NCI-H2196 (cell line): ENCODE results near the gene RAC2.

Experiments
- DNase-seq: peaks from one replicate; lab custom pipeline; 2025; ENCODE audit not compliant: unreplicated experiment; lab: John Stamatoyannopoulos, UW

Gene RAC2

DNA sequence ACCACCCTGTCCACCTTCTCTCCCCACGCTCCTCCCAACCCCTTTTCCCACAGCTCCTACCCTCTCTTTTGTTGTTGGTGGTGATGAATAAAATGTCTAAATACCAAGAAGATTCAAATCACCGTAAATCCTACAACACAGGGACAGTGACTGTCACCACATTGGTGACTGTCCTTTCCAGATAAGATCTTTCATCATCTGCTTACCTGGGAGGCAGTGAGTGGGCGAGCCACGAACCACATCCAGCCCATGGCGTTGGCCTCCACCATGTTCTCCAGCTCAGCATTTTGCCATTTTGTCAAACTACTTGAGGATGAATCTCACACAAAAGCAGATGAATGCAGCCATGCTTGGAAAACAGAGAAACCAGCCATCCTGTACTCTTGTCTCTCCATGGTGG, 31.6 kb upstream of the RAC2 start:
- no peak for DNase-seq

DNA sequence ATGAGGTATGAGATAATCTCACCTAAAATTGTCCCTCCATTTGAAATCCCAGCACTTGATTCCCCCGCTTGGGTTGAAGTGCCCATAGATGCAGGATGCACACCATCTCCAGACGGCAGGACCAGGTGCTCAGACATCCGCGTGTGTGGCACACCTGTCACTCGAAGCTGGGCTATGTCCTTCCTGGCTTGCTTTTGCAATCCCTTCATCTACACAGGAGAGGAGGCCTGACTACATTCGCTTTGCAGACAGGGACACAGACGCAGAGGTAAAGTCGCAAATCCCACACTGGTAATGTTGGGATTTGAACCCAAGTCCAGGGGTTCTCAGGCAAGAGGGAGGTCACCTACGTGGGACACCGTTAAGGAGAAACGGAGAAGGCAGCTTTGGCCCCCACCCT, 31.1 kb upstream of the RAC2 start:
- DNase-seq: no peak

DNA sequence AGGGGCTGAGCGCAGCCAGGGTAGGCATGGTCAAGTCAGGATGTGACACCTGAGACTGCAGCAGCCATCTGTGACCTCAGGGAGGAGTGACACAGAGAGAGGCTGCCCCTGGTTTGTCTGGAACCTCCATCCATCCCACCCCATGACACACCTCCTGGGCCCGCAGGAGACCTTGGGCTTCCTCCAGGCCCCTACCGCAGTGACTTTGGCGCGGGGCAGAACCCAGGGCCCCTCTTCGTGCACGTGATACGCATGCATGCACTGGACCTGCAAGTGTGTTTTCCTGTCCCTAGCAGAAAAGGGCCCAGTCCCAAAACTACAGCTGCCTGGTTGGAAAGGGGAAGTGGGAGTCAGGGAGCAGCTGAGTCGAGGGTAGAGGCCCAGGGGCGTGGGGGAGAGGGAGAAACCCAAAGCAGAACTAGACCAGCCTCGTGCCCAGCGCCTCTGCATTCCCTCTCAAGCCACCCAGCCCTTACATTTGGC, 30.4 kb upstream of the RAC2 start:
- DNase-seq: no peak

DNA sequence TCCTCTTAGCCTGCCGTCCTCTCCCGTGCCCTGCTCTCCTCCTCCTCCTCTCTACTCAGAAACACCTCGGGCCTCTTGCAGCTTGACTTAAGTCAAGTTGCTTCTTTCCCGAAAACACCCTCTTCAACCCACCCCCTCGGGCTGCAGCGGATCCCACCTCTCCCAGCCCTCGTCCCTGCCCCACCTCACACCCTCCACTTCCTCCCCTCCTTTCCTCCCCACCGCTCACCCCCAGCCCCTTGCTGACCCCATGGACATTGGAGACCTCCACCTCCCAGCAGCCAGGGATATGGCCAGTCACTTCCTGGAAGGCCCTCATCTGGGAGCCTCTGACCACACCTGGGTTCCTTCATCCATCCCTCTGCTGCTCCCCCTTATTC, 29.8 kb upstream of the RAC2 start:
- DNase-seq: no peak

DNA sequence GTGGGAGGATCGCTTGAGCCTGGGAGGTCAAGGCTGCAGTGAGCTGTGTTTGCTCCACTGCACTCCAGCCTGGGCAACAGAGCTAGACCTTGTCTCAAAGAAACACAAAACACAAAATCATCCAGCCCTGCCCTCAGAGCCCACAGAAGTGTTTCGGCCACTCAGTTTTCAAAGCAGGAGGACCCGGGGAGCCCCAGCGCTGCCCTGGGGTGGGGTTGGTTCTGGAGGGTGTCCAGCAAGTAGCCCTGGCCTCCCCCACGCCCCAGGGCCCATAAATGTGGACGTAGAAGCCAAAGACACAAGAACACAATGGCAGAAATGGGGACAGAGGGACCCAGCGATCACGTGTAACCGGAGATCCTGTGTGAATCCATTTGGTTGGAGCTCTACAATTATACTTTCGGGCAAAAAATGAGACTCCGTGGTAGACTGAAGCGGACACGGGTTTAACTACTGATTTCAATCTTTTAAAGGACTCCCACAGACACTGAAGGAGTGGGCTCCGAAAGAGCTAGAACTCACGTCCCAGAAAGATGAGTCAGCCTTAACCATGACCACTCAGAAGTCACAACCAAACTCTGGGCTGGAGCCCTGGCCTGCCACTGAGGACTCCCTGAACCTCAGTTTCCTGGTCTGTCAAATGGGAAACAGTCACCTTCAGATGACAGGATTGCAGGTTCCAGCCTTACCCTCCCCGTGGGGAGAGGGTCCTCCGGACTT, 29.2 kb upstream of the RAC2 start:
- DNase-seq: no peak

DNA sequence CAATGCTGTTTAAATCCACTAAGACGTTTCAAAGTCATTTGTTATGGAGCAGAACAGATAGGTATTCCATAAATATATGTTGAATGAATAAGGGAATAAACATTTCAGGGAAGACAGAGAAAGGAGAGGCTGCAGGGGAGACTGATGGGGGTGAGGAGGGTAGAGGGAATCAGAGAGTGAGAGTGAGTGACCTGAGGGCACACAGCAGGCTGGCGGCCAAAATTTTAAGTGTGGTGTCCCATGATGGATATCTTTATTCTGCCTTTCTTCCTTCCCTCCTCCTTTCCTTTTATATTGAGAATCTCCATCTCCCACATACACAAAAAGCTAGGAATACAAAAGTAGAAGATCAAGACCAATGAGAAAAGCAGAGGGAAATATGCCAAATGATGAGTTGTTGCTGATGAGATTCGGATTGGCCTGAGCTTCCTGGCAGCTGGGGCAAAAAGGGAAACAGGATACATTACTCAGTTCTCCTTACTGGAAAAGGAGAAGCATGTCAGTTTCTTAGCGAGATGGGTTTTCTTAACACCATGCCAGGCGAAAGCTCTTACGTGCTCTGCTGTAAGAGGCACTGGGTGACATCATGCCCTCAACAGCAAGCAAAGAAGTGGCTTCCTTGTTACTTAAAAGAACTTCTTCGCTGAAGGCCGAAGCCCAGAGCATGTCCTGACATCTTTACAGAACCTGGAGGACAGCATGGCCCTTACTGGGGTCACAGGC, 27.0 kb upstream of the RAC2 start:
- no peak for DNase-seq

DNA sequence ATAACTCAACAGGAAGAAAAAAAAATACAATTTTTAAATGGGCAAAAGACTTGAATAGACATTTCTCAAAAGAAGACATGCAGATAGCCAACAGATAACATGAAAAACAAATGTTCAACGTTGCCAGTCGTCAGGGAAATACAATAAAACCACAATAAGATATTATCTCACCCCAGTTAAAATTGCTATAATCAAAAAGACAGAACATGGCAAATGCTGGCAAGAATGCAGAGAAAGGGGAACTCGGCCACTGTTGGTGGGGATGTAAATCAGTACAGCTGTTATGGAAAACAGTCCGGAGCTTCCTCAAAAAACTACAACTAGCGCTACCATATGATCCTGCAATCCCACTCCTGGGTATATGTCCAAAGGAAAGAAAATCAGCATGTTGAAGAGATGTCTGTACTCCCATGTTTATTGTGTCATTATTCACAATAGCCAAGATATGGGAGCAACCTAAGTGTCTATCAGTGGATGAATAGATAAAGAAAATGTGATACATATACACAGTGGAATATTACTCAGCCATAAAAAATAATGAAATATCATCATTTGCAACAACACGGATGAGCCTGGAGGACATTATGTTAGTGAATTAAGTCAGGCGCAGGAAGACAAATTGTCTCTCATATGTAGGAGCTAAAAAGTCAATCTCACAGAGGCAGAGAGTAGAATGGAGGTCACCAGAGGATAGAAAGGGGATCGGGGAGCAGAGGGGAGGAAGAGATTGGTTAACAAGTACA, 26.0 kb upstream of the RAC2 start:
- no peak for DNase-seq

DNA sequence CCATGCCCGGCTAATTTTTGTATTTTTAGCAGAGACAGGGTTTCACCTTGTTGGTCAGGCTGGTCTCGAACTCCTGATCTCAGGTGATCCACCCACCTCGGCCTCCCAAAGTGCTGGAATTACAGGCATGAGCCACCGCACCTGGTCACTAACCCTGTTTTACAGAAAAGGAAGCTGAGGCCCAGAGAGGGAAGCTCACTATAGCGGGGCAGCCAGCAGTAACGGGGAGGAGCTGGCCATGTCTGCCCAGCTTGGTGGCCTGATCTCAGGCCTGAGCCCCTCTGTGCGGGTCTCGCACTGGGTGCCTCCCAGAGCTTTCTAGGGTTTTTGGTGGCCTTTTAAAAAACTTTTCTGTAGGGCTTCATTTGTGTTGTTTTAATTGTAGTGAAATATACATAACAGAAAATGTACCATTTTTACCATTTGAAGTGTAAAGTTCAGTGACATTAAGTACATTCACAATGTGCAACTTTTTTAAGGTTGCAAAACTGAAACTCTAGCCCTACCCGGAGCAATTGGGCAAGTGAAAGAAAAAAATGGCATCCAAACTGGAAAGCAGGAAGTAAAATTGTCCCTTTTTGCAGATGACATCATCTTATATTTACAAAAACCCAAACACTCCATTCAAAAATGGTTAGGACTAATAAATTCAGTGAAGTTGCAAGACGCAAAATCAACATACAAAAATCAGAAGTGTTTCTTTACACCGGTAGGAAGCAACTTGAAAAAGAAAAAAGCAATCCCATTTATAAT, 23.8 kb upstream of the RAC2 start:
- no peak for DNase-seq

DNA sequence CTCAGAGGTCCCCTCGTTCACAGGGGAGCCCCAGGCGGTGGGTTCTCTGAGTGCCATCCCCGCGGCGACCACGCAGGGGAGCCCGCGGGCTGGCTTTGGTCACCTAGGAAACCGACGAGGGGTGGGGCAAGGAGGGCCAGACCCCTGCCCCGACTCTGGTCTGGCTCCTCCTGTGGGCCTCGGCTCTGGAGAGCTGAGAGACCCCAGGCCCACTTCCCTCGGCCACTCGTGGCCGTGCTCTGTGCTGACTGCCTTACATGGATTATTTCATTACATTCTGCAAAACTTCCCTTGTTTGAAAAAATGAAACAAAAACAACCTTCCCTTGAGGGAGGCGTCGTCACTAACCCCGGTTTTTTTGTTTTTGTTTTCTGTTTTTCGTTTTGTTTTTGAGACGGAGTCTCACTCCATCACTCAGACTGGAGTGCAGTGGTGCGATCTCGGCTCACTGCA, 23.1 kb upstream of the RAC2 start:
- peak; percentile 22 for DNase-seq

DNA sequence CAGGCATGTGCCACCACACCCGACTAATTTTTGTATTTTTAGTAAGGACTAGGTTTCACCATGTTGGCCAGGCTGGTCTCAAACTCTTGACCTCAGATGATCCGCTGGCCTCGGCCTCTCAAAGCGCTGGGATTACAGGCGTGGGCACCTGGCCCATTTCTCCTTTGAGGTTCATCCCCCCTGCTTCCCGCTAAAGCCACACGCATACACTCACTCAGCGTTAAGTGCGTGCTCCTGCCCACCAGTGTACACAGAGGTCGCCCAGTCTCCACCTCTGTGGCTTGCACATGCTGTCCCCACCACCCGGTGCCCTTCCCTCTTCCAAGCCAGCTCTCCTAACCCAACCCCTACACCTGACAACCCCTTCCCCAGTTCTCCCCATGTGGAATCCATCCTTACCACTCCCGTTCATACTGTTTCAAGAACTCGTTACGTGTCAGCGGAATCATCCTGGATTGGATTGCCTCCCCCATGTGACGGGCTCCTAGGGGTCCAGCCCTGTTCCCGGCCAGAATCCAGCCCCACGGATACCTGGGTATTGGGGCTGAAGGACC, 22.6 kb upstream of the RAC2 start:
- no peak for DNase-seq

DNA sequence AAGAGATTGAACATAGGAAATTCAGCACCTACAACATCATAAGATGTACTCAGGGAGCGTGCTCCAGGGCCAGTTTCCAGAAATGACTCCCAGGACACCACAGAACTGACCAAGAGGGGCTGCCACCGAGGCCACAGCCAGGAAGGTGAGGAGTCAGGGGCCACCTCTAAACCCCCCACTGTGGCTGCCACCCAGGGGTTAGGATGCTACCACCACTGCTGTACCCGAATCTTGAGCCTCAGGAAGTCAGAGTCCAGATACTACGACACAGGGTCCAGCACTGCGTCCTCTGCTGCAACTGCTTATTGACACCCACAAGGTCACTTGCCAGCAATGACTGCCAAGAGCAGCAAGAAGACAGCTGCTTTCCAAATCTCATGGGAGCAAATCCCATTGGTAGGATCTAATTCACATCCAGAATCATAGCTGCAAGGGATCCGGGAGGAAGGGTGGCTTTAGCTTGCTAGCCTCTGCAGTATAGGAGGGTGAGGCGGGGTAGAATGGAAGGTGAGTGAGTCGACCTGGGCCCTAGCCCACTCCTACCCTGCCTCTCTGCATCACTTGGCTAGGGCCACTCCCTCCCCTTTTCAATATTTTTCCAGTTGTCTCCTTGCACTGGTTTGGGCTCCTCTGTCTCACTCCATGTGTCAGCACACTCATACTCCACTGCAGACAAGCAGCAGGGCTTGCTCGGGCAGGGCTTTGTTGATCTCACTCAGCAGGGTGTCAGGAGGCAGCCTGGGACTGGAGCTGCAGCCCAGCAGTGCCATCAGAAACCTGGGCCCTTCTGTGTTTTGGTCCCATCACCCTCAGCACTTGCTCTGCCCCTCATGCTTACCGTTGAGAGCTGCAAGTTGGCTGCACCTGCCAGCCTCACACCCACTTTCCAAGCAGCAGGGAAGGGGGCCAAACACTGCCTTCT, 20.2 kb upstream of the RAC2 start:
- DNase-seq: no peak

DNA sequence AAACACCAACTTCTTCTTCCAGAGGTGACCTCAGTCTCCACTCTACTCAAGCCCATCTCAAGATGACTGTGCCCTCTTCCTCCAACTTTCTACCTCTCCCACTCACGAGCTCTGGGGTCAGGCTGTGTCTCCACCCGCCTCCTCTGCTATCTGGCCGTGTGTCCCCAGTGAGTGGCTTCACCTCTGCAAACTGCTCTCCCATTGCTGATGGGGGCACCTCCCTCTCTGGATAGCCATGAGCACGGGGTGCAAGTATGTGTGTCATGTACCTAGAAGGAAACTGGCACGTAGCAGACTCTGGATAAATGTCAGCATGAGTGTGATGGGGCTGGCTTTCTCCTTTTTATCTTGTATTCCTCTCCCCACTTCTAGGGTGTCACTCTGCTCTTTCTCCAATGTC, 18.3 kb upstream of the RAC2 start:
- DNase-seq: no peak

DNA sequence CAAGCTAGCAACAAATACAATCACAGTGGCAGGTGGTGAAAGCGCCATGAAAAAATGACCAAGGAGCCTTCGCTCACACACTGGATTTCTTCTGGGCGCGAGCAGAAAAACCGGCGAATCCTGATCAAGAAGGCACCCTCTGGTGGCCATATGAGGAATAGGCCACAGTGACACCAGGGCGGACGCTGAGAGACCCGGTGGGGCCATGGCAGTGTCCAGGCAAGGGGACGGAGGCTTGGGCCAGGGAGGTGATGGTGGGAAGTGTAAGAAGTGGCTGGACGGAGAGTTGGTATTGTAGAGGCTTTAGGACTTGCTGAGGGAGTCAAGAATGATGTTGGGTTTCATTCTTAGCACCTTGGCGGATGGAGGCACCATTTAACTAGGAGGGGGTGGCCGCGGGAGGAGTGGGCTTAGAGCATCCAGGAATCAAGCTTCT, 16.9 kb upstream of the RAC2 start:
- peak; percentile 22 for DNase-seq

DNA sequence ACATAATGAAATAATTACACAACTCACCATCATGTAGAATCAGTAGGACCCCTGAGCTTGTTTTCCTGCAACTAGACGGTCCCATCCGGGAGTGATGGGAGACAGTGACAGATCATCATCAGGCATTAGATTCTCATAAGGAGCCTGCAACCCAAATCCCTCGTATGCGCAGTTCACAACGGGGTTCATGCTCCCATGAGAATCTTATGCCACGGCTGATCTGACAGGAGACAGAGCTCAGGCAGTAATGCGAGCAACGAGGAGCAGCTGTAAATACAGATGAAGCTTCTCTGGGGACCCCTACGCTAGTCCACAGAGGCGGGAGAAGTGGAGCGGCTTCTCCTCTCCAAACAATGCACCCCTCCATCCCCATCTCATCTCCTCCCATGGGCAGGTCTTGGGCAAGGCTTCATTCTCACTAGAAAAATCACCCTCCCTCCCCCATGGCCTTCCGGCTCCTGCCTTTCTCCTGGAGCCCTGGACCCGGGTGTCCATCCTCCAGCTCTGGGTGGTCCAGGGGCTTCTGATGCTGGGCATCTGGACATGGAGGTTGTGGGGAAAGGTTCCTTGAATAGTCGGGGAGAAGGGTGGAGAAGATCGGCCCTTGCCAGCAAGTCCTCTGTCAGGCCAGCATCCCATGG, 16.2 kb upstream of the RAC2 start:
- DNase-seq: no peak

DNA sequence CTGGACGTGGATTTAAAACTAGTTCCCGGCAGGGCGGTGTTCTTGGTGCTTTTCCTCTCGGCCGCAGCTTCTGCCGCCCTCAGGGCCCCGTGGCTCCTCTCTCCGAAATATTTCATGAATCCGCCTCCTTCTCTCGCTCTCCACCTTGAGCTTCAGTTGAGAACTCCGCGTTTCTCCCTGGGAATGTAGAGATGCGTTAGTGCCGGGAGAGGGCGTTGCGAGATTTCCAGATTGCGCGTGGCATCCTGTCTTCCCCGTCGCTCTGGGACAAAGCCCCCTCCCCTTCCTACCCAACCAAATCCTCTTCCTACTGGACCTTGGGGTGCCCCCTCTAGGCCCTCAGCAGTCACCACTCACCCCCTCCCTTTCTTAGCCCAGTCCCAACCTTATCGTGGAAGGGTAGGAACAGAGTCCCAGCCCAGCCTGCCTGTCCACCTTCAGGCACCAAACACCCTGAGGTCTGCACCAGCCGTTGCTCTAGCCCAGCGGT, 15.5 kb upstream of the RAC2 start:
- DNase-seq: no peak

DNA sequence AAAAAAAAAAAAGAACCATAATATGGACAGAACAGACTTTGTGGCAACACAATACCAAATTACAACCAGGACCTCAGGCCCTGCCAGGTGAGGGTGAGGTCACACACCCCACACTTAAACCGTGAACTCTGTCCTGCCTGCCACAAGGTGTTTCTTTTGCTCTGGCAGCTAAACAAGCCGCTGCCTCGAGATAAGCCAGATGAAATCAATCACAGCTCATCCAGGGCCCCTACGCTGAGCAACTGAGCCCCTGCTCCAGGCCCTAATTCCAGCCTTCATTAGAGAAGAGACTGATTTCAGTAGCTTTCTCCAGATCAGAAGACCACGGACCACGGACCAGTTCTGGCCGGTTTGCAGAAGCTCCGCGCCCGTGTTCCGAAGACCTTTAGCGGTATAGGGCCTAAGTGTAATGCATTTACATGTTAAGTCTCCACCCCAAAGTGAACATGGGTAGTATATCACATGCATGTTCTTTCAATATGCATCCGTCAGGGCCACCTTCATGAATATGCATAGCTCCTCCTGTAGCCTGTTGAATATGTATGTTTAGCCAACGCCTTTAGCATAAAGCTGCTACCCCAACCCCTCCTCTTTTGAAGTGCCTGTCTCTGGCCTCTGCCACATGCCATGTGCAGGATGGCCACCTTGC, 14.8 kb upstream of the RAC2 start:
- no peak for DNase-seq

DNA sequence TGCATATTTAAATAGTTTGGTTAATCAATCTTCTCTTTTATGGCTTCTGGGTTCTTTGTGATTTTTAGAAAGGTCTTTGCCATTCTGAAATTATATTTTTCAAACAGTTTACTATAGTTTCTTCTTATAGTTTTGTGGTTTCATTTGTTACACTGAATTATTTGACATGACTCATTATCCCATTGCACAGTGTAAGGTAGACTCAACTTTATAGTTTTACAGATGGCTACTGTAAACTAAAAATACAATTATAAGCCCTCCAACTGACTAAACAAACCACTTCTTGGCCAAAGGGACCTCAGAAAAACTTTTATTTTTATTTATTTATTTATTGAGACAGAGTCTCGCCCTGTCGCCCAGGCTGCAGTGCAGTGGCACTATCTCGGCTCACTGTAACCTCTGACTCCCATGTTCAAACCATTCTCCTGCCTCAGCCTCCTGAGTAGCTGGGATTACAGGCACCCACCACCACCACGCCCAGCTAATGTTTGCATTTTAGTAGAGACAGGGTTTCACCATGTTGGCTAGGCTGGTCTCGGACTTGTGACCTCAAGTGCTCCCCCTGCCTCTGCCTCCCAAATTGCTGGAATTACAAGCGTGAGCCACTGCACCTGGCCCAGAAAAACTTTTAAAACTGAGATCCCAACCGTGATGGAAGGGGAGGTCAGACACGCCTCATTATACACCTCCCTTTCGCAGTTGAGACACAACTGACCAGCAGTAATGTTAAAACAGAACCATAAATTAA, 14.1 kb upstream of the RAC2 start:
- DNase-seq: no peak
